GM18909 (cell line): Measurements from ENCODE around the gene TOB1.

Source experiments
- ATAC-seq: cut with Tn5 transposase; IDR thresholded peaks from one replicate; pipeline ENCODE4 v1.9.1; 2021; ENCODE audit warnings: mild to moderate bottlenecking; ENCODE audit not compliant: unreplicated experiment, poor library complexity

TOB1 gene

GRCh38 chr17:50833510-50834428 is 32.4 kb downstream of the TOB1 start:
- no peak for ATAC-seq

GRCh38 chr17:50832864-50833381 is 33.2 kb downstream of the TOB1 start:
- ATAC-seq = no peak

GRCh38 chr17:50832267-50832863 is 33.8 kb downstream of the TOB1 start:
- no peak for ATAC-seq

- ATAC-seq = no peak
These were observed 34.7 kb downstream of the TOB1 start for GRCh38 chr17:50831471-50831928.

- ATAC-seq = no peak
These were observed 35.2 kb downstream of the TOB1 start for GRCh38 chr17:50830994-50831393.

- ATAC-seq = no peak
These were observed 35.8 kb downstream of the TOB1 start for GRCh38 chr17:50830352-50830751.

- no peak for ATAC-seq
These were observed 36.8 kb downstream of the TOB1 start for GRCh38 chr17:50829332-50829731.

- ATAC-seq = peak; percentile 67
These were observed 37.5 kb downstream of the TOB1 start for GRCh38 chr17:50828508-50829170.

- no peak for ATAC-seq
These were observed 41.0 kb downstream of the TOB1 start for GRCh38 chr17:50825188-50825587.

- no peak for ATAC-seq
These were observed 41.7 kb downstream of the TOB1 start for GRCh38 chr17:50824429-50824828.

- ATAC-seq = no peak
These were observed 43.6 kb downstream of the TOB1 start for GRCh38 chr17:50822550-50822949.

GRCh38 chr17:50820651-50821050 is 45.5 kb downstream of the TOB1 start:
- ATAC-seq = no peak

GRCh38 chr17:50818921-50819657 is 47.1 kb downstream of the TOB1 start:
- no peak for ATAC-seq

GRCh38 chr17:50818261-50818660 is 47.9 kb downstream of the TOB1 start:
- no peak for ATAC-seq

GRCh38 chr17:50817838-50818237 is 48.3 kb downstream of the TOB1 start:
- no peak for ATAC-seq

GRCh38 chr17:50816771-50817751 is 49.1 kb downstream of the TOB1 start:
- no peak for ATAC-seq

GRCh38 chr17:50816271-50816670 is 49.9 kb downstream of the TOB1 start:
- no peak for ATAC-seq

GRCh38 chr17:50815400-50815799 is 50.8 kb downstream of the TOB1 start:
- no peak for ATAC-seq

GRCh38 chr17:50813583-50813982 is 52.6 kb downstream of the TOB1 start:
- ATAC-seq = no peak
